Measurements from ENCODE around the gene EDIL3.

- no peak for TF ChIP-seq CTCF (IDR thresholded peaks at IDR 0.05)
- no peak for TF ChIP-seq POLR2AphosphoS5 (IDR thresholded peaks at IDR 0.05)
These were observed 124.5 kb downstream of the EDIL3 start for GRCh38 chr5:84260140-84260539.

Measured in gastroesophageal sphincter (tissue), 3 donors.